ENCODE data around the gene AMER1.

AMER1 gene

GRCh38 chrX:64204701-64205440 lies 637 bp downstream of the AMER1 start:
- TF ChIP-seq CTCF (IDR thresholded peaks at IDR 0.05): no peak

- no peak for TF ChIP-seq CTCF (IDR thresholded peaks at IDR 0.05)
These were observed 1.3 kb downstream of the AMER1 start for GRCh38 chrX:64204252-64204651.

- TF ChIP-seq CTCF (IDR thresholded peaks at IDR 0.05): no peak
These were observed 2.6 kb downstream of the AMER1 start for GRCh38 chrX:64202808-64203325.

GRCh38 chrX:64198036-64198435 lies 7.5 kb downstream of the AMER1 start:
- TF ChIP-seq CTCF (IDR thresholded peaks at IDR 0.05): no peak

- no peak for TF ChIP-seq CTCF (IDR thresholded peaks at IDR 0.05)
These were observed 8.9 kb downstream of the AMER1 start for GRCh38 chrX:64196606-64197005.

GRCh38 chrX:64195862-64196261 lies 9.6 kb downstream of the AMER1 start:
- TF ChIP-seq CTCF (IDR thresholded peaks at IDR 0.05): no peak

- TF ChIP-seq CTCF (IDR thresholded peaks at IDR 0.05): no peak
These were observed 12.8 kb downstream of the AMER1 start for GRCh38 chrX:64192673-64193072.

All from LNCAP (cell line).